Measurements from ENCODE around the gene POGLUT3.

The POGLUT3 gene

GRCh38 chr11:108491936-108492335 lies 6.2 kb downstream of the POGLUT3 start:
- DNase-seq (ENCODE audit: insufficient read length, low spot score), result no peak
- no peak for FAIRE-seq
- TF ChIP-seq, protein P1, sequence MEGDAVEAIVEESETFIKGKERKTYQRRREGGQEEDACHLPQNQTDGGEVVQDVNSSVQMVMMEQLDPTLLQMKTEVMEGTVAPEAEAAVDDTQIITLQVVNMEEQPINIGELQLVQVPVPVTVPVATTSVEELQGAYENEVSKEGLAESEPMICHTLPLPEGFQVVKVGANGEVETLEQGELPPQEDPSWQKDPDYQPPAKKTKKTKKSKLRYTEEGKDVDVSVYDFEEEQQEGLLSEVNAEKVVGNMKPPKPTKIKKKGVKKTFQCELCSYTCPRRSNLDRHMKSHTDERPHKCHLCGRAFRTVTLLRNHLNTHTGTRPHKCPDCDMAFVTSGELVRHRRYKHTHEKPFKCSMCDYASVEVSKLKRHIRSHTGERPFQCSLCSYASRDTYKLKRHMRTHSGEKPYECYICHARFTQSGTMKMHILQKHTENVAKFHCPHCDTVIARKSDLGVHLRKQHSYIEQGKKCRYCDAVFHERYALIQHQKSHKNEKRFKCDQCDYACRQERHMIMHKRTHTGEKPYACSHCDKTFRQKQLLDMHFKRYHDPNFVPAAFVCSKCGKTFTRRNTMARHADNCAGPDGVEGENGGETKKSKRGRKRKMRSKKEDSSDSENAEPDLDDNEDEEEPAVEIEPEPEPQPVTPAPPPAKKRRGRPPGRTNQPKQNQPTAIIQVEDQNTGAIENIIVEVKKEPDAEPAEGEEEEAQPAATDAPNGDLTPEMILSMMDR (IDR thresholded peaks at IDR 0.05; ENCODE audit: insufficient read depth, missing control alignments), result no peak

DNA sequence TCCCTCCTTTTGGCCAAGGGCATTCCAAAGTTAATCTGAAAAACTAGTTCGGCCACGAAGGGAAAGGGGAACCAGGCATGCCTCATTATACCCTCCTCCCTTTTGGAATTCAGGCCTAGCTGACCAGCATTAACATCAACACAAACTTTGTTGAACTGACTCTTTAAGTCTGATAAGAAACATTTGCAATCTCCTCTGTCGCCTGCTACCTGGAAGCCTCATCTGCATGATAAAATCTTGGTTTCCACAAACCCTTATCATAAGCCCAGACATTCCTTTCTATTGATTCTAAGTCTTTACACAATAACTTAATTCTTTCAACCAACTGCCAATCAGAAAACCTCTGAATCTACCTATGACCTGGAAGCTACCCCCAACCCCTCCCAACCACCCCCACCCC lies 11.4 kb downstream of the POGLUT3 start:
- TF ChIP-seq, protein P1 (IDR thresholded peaks at IDR 0.05; ENCODE audit: insufficient read depth, missing control alignments), result no peak
- no peak for DNase-seq (ENCODE audit: insufficient read length, low spot score)
- no peak for FAIRE-seq

GRCh38 chr11:108486331-108486730 lies 11.9 kb downstream of the POGLUT3 start:
- FAIRE-seq, result no peak
- DNase-seq (ENCODE audit: insufficient read length, low spot score), result no peak
- TF ChIP-seq, protein P1 (IDR thresholded peaks at IDR 0.05; ENCODE audit: insufficient read depth, missing control alignments), result no peak

- DNase-seq (ENCODE audit: insufficient read length, low spot score), result no peak
- FAIRE-seq, result no peak
- TF ChIP-seq, protein P1 (IDR thresholded peaks at IDR 0.05; ENCODE audit: insufficient read depth, missing control alignments), result no peak
These were observed 15.0 kb downstream of the POGLUT3 start for GRCh38 chr11:108483163-108483562.

DNA sequence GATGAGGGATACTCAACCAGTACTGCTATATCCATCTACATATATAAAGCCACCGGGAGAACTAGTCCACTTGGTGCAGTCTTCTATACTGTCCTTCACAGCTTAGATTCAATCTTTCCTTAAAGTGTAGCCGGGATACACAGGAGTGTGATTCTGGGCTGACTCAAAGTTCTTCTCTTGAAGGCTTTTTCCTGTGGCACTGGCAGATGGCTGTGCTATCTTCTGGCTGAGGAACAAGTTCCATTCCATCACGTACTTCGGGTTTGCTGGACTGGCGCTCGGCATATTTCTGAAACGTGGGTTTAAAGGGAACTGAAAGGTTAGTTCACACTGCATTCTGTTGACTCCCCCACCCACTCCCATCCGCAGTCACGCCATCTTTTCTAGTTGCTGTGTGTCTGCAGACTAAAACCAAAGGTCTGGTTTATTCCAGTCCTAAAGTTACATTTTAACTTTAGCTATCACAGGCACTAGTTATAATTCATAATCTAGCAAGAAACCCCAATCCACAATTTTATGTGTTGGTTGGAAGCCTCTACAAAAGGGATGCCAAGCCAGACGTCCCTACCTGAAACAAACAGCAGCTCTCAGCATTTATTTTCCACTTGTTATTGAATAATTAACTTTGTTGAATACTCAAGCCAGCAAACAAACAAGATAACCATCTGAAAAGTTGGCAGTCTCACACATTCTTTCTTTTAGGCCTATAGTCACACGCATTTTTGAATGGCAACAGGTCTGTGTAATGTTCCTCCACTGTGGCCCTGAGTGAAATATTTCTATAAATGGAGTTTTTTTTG lies 23.3 kb downstream of the POGLUT3 start:
- TF ChIP-seq, protein P1 (IDR thresholded peaks at IDR 0.05; ENCODE audit: insufficient read depth, missing control alignments), result no peak
- FAIRE-seq, result no peak
- DNase-seq (ENCODE audit: insufficient read length, low spot score), result no peak

DNA sequence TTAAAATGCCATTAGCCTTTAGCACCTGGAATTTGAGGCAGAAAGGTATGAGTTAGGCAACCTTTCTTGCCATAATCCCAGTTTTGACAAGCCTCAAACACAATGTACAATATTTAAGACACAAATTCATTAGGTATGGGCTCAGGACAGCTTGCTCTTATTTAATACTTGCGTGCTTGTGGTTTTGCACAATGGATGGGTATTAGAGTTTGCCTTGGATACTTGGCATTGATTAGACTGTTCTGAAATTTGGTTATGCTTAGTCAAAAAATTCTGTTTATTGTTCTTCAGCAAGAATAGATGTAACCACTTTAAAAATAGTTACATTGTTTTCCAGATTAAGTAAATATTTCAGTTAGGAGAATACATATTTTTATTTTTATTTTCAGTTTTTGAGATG lies 25.5 kb downstream of the POGLUT3 start:
- TF ChIP-seq, protein P1 (IDR thresholded peaks at IDR 0.05; ENCODE audit: insufficient read depth, missing control alignments), result no peak
- FAIRE-seq (no peak), DNase-seq (ENCODE audit: insufficient read length, low spot score) (no peak)

GRCh38 chr11:108468478-108468864 lies 29.7 kb downstream of the POGLUT3 start:
- TF ChIP-seq, protein P1 (IDR thresholded peaks at IDR 0.05; ENCODE audit: insufficient read depth, missing control alignments), result no peak
- no peak for FAIRE-seq
- DNase-seq (ENCODE audit: insufficient read length, low spot score), result no peak
